Measurements from ENCODE around the gene NOP56.

NOP56 gene, protein sequence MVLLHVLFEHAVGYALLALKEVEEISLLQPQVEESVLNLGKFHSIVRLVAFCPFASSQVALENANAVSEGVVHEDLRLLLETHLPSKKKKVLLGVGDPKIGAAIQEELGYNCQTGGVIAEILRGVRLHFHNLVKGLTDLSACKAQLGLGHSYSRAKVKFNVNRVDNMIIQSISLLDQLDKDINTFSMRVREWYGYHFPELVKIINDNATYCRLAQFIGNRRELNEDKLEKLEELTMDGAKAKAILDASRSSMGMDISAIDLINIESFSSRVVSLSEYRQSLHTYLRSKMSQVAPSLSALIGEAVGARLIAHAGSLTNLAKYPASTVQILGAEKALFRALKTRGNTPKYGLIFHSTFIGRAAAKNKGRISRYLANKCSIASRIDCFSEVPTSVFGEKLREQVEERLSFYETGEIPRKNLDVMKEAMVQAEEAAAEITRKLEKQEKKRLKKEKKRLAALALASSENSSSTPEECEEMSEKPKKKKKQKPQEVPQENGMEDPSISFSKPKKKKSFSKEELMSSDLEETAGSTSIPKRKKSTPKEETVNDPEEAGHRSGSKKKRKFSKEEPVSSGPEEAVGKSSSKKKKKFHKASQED

DNA sequence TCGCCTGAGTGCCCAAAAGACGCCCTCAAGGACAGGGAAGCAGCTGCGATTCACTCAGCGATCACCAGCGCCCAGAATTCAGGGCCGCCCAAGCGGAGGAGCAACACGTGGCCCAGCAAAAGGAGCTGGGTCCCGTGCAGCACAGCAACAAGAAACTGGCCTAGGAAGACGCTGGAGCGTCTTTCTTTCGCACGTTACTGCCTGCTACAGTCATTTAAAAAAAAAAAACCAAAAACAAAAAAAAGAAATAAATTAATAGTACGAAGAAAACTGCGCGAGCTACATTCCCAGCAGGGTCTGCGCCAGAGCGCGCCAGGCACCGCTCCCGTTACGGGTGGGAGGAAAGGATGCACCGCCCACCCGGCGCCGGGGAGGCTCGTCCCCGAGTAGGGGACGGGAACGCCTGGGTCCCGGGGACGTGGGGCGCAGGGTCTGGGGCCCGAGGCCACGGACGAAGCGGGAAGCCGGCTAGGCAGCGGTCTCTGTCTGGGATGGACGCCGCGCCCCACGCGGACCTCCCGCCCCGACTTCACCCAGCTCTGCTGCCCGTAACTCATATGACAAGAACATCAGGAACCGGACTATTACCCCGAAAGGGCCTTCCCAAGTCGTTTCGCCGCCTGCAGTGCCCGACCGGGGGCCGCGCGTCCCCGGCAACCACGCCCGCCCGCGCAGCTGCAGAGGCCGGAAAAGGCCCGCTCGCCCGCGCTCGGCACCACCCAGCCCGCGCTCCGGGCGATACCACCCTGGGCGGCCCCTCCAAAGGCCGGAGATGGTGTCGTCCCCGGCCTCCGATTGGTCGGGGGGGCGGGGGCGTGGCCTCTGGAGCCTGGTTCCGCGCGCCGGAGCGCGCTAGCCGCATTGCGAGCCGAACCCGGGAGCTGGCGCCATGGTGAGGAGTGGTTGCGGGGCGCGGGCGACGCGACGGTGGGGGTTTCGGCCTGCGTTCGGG, at the start of gene NOP56:
NOP56 (plus strand) TSS at position 861 of the 952 bp plus-strand sequence; CDS start at position 890, 29 bp downstream.
- peak; percentile 90 to 94 (median 94) for DNase-seq

DNA sequence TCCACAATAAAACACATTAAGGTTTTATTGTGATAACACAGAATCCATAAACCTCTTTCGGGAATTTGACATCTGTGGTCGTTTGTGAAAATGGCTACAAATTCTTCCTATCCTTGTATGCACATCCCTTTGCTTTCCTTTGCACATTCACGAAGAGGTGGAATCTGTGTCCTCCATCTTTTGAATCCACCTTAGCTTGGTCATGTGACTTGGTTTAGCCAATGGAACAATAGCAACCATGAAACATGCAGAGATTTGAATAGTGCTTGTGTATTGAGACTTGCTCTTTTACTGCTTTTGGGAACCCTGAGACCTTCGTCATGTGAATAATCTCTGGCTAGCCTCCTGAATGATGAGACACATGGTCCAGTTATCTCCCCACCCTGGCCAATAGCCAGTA, 49.7 kb upstream of the NOP56 start:
- no peak for DNase-seq

DNA sequence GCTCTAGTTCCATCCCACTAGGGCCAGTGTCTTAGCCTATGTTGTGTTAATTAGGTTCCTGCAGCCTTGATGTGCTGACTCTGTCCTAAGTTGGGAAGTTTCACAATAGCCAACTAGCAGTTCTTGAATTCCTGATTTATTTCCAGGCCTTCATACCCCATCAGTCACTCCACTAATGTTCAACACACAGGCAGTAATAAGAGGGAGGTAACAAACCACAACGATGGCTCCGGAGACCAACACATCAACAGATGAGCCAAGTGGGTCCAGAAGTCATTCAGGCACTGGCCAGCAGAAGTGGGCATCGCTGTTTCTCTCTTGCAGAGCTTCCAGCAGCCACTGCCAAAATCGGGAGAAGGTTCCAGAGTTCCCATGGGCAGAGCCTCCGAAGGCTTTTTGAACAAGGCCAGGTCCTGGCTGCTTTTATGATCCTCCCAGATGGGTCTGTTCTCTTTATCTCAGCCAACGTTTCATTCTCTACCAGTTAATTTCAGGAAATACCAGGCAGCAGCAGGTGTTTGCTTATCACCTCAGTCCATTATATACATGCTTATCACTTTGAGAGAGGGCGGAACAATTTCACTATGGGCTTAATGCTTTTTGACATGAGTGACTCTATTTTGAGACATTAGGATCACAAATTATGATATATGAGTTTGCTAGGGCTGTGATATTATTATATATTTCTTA, 48.5 kb upstream of the NOP56 start:
- no peak for DNase-seq

DNA sequence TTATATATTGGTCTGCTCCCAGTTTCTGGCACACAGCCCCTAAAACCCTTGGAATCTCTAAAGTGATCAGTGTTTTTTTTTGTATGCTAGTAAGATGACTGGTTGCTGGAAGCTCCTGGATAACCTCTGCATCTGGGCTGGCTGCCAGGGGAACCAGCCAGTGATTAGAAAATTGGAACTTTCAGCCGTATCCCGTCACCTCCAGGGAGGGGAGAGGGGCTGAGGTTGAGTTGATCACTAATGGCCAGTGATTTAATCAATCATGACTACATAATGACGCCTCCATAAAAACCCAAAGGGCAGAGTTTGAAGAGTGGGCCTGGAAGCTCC, 48.0 kb upstream of the NOP56 start:
- DNase-seq, result no peak

DNA sequence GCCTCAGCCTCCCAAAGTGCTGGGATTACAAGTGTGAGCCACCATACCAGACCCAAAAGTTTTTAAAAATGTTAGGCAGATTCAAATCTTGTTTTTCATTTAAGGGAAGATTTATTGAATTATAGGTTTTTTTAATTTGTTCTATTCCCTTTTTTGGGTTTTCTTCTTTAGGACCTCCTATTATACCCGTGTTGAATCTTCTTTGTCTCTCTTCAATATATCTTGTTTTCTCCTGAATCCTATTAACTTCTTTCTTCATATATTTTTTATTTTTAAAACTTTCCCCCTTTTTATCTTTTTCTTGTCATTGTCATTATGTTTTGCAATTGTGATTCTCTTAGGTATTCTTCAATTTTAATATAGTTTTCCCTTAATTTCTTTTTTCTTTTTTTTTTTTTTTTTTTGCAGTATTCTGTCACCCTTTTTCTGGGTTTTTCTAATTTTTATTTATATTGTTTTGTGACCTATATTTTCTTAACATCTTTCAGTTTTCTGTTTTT, 45.9 kb upstream of the NOP56 start:
- no peak for DNase-seq

DNA sequence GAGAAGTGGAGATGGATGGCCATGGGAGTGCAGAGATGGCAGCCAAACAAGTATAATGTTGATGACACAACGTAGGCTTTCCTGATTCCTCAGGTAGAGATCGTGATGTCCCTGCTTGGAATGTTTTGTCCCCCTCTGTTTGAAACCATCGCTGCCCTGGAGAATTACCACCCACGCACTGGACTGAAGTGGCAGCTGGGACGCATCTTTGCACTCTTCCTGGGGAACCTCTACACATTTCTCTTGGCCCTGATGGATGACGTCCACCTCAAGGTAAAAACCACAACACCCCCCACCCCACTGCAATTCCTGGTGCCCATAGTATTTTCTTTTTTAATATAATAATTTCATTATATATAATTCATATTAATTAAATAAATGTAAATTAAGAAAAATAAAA, 42.1 kb upstream of the NOP56 start:
- DNase-seq, result no peak

DNA sequence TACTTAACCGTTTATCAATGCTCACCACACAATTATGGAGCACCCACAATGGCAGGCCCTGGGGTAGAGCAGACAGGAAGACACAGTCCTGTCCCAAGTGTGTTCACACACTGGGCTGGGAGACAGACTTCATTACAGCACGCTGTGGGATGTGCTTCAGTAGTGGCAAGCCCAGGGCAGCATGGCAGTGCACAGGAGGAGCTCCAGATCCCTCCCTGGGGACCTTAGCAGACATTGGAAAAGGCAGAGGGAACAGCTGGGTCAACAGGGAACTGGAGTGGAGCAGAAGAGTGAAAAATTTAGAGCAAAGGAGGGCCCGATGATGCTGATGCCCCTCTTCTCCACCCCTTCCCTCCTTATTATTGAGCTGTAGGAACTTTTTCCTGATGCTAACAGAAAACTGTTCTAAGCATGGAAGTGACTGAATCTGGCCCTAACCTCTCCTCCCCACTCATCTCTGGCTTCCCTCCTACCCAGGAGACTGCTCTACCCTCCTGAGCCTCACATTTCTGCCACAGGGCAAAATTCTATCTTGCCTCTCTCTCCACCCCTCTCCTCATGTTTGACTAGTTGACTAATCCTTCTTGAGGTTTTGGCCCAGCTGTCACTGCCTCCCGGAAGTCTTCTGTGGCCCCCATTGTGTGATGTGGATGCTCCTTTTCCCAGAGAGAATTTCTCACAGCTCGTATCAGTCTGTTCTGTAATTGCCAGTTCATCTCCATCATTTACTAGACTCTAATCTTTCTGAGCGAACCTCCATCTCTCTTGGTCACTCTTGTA, 41.3 kb upstream of the NOP56 start:
- DNase-seq, result no peak

DNA sequence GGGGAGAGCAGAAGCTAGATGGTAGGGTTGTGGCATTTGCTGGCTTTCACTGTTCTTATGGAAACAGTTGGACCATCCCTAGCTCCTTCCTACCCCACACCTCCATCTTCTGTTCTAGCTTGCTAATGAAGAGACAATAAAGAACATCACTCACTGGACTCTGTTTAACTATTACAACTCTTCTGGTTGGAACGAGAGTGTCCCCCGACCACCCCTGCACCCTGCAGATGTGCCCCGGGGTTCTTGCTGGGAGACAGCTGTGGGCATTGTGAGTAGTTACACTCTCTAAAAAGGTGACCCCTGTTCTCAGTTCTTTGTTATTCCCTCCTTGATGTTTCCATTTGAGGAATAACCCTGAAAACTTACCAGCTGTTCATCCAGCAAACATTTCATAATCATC, 40.4 kb upstream of the NOP56 start:
- DNase-seq, result no peak

DNA sequence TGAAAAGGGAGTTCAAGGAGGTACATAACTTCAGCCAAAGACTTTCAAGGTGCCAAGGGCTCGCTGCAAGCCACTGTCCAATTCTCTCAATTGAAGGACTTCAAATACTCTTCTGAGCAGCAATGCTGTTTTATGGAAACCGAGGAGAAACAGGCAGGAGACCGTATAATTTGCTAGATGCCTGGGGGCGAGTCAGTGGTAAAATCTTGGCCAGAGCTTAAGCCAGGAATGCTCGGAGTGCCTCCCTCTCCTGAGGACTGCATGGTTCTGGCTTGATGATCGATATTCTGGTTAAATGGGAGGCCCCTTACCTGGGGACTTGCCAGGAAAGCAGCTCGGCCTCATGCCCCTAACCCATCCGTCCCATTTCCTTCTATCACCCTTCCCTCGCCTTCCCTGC, 35.8 kb upstream of the NOP56 start:
- DNase-seq, result no peak

DNA sequence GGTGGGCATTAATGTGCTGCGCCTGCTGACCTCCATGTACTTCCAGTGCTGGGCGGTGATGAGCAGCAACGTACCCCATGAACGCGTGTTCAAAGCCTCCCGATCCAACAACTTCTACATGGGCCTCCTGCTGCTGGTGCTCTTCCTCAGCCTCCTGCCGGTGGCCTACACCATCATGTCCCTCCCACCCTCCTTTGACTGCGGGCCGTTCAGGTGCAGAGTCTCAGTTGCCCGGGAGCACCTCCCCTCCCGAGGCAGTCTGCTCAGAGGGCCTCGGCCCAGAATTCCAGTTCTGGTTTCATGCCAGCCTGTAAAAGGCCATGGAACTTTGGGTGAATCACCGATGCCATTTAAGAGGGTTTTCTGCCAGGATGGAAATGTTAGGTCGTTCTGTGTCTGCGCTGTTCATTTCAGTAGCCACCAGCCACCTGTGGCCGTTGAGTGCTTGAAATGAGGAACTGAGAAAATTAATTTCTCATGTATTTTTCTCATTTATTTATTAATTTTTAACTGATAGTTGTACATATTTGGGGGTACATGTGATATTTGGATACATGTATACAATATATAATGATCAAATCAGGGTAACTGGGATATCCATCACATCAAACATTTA, 35.2 kb upstream of the NOP56 start:
- no peak for DNase-seq

DNA sequence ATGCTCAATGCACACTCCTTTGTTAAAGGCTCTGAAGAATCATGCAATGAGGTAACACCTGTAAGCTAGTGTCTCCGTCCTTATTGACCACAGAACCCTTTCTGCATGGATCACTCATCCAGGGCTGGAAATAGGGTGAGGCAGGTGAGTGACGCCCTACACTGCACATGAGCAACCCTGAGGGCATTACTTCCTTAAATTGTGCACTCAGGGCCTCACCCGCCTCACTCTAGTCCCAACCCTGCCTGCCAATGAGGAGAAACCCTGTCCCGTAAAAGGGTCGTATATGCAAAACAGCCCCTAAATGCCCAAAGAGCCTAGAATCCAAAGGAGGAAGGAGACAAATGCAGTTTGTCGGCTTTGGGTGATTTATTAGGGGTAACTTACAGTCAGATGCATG, 33.6 kb upstream of the NOP56 start:
- DNase-seq, result no peak

DNA sequence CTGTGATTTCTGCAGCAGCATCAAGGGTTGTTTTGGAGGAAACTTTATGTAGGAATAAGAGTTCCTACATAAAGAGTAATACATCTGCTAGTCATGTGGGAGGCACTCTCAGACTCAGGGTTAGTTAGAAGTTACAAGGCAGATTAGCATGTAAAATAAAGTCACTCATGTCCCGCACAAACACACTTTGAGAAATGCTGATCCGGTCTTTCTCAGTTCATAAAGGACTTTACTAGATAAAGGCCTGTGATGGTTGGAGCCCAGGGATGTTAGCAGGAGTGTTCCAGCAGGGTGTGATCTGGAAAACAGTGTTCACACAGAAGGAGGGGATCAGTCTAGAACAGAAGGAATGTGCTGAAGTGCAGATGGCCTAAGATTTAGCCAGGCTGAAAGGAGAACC, 33.1 kb upstream of the NOP56 start:
- DNase-seq, result no peak

DNA sequence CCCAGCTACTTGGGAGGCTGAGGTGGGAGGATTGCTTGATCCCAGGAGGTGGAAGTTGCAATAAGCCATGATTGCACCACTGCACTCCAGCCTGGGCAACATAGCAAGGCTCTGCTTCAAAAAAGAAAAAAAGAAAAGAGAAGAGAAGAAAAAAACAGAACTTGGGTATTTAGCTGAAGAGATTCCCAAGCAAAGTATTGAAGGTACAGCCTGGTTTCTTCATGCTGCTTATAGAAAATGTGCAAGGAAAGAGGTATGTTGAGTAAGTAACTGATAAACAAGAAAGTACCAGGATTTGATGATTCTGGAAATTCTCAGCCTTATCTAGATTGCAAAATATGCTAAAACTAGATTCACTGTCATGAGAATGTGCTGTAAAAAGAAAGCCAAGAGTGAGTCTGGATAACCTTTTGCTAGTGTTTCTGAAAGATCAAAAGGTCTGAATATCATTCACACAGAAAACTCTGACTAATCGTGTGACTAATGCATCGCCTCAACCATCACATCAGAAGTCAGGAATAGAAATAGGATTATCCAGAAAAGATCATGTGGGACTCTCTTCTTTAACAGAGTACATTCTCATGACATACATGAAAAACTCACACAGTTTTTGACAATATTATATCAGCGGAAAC, 32.4 kb upstream of the NOP56 start:
- no peak for DNase-seq

DNA sequence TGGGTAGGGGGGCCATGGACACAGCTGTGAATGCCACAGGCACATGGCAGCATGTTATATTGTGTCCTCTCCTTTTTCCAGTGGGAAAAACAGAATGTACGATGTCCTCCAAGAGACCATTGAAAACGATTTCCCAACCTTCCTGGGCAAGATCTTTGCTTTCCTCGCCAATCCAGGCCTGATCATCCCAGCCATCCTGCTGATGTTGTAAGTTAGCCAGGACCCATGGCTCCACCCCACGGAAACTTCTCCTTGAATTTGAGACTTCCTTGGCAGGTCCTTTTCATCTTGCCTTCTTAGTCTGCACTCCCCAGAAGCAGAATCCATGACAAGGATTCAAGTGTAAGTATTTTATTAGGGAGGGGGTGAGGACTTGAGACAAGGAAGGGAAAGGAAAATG, 28.2 kb upstream of the NOP56 start:
- no peak for DNase-seq

DNA sequence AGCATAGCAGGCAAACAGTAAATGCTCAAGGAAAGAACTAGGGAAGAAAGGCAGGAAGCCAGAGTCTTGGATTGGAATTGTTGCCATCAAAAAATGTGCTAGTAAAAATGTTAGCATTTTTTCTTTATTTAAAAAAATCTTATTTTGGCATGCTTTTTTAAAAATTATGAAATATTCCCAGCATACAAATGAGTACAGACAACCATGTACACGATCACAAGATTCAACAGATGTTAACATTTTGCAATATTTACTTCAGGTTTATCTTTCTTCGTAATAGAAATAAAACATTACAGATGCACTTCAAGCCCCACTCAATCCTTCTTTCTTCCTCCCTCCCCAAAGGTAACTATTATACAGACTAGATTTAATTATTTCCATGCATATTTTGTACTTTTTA, 27.4 kb upstream of the NOP56 start:
- no peak for DNase-seq

DNA sequence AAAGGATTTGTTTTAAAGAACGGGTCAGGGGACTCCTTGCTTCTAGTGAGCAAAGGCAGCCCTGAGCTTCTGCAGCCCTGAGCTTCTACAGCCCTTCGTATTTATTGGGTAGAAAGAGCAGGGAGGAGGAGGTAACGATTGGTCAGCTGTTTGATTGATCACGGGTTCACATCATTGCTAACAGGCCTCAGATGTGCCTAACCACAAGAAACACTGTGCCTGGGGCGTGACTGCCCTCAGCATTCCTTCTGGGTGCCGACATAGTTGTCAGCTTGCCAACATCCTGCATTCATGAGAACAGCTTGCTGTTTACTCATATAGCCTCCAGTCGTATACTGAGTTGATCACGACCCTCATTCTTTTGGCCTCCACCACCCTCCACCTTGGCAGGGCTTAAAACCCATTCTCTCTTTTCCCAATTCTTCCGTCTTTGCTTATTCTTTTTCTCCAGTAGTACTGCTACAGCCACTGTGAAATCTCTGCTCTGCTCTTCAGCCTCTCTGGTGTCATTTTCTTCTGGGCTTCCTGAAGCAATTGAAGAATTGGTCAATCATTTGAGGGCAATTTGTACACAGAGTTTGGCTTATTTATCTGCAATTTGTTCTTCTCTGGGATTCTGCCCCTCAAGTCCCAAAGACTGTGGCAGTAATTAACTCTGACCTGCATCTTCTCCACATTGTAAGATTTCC, 25.4 kb upstream of the NOP56 start:
- DNase-seq, result no peak

DNA sequence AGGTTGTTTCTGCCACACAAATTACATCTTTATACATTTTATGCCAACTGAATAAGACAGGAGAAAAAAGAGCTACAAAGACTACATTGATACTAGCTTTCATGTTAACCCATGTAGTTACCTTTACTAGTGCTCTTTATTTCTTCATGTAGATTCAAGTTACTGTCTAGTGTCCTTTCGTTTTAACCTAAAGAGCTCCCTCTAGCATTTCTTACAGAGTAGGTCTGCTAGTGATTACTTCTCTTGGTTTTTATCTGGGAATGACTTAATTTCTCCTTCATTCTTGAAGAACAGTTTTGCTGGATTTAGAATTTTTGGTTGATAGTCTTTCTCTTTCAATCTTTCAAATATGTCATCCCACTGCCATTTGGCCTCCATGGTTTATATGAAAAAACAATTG, 21.2 kb upstream of the NOP56 start:
- no peak for DNase-seq

DNA sequence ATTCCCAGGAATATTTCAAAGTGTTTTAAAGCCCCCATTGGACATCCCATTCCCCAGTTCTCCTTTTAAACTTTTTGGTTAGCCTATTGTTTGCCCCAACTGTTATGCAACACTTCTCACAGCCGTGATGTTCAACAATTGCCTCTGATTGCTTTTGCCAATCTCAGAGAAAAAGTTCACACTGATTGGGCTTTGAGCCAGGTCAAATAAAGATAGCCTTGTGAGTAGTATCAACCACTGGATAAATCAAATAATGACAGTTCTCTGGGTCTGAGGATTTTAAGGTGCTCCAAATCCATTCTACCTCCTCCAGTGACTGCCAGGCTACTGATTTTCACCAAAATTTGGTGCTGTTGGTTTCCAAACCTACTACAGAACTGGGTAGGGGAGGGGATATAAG, 19.1 kb upstream of the NOP56 start:
- DNase-seq, result no peak

DNA sequence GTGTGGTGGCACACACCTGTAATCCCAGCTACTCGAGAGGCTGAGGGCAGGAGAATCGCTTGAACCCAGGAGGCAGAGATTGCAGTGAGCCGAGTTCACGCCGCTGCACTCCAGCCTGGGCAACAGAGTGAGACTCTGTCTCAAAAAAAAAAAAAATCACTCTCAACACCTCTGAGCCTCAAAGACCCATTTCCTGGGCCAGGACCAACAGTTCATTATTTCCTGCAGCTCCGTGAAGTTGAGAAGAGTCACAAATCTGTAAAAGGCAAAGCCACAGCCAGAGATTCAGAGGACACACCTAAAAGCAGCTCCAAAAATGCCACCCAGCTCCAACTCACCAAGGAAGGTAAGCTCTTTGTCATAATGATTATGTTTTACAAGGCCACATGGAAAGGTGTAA, 15.2 kb upstream of the NOP56 start:
- DNase-seq, result no peak

DNA sequence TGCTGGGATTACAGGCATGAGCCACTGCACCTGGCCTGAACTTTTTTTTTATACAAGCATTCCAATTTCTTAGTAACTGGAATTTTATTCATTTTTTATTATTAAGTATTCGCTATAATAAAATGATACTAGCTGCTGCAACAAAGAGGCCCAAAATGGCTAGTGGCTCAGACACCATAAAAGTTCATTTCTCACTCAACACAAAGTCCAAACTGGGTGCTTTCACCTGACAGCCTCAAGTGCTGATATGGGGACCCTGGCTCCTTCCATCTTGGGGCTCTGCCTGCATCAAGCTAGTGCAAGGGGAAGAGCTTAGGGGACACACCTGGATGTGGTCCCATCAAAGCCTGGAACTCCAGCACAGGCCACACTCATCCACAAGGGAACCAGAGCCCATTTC, 12.2 kb upstream of the NOP56 start:
- DNase-seq, result no peak

DNA sequence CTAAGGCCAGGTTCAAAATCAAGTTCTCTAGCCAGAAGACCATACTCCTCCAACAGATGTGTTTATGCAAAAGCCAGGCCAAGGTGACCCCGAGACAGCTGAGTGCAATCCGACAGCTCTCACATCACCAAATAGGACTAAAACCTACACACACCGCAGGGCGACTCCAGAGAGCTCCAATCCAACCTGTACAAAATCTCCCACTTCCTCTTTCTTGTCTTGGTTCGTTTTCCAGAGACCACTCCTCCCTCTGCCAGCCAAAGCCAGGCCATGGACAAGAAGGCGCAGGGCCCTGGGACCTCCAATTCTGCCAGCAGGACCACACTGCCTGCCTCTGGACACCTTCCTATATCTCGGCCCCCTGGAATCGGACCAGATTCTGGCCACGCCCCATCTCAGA, 11.5 kb upstream of the NOP56 start:
- no peak for DNase-seq

All from activated CD4-positive, CD25-positive, alpha-beta regulatory T cell (primary cell).